ENCODE data around the gene OCA2.
"Not testable (repeated sequence)": the region's sequence is repeated elsewhere in the genome, so short reads cannot be mapped to it uniquely, and the experiment has no call there.

DNA sequence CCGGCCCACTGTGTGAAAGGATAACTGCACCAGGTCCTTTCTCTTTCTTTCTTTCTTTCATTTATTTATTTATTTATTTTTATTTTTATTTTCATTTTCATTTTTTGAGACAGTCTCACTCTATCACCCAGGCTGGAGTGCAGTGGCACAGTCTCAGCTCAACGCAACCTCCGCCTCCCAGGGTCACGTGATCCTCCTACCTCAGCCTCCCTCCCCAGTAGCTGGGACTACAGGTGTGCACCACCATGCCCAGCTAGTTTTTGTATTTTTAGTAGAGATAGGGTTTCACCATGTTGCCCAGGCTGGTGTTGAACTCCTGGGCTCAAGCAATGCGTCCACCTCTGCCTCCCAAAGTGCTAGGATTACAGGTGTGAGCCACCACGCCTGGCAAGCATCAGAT lies 146.5 kb downstream of the OCA2 start:
- TF ChIP-seq RAD21 (CRISPR knock-in tag; IDR thresholded peaks at IDR 0.05); EP300 (IDR thresholded peaks at IDR 0.05; ENCODE audit: low read depth in 2 of 2, low read length in 2 of 2); EP300 (CRISPR knock-in tag; IDR thresholded peaks at IDR 0.05; ENCODE audit: borderline replicate concordance); ZFX (CRISPR knock-in tag; IDR thresholded peaks at IDR 0.05; ENCODE audit: low read depth); RFXANK (CRISPR knock-in tag; IDR thresholded peaks at IDR 0.05): not testable (repeated sequence)

Measured in HepG2 (cell line).